Measurements from ENCODE around the gene KCNN2. TPM values are rescaled to one million over a fixed set of nuclear protein-coding genes. Genes with fewer than 3 reads are reported as not detected.

KCNN2 gene
- total and polyA plus RNA-seq, 7 donors: 0.31 to 8.2 (median 3.6) TPM; not detected in 2

- 53 to 74% methylated on average over 1 of the region's 1 CpG for WGBS, 2 donors
- intact Hi-C loops (cut with DNase I): no loop called here
Measured at GRCh38 chr5:114319236-114319635, 42.6 kb upstream of the KCNN2 start.

GRCh38 chr5:114319821-114320220, 42.0 kb upstream of the KCNN2 start:
- intact Hi-C loops (cut with DNase I): no loop called here
- WGBS, 2 donors: 19 to 56% methylated on average over 1 of the region's 1 CpG
- DNase-seq: no peak

More at GRCh38 chr5:114319236-114319635, 42.6 kb upstream of the KCNN2 start:
- H3K36me3 ChIP-seq: no peaks in the 10 kb centered on the region
- no peaks in the 10 kb centered on the region for H3K27me3 ChIP-seq
- H3K4me1 ChIP-seq: no peaks in the 10 kb centered on the region
- H3K27ac ChIP-seq: no peak overlapping the region
- H3K9me3 ChIP-seq: no peaks in the 10 kb centered on the region
- DNase-seq: no peak
- H3K4me3 ChIP-seq: no peak overlapping the region
- no peak for TF ChIP-seq CTCF (IDR thresholded peaks at IDR 0.05)
- TF ChIP-seq POLR2AphosphoS5 (IDR thresholded peaks at IDR 0.05): no peak
- no peak for TF ChIP-seq POLR2A (IDR thresholded peaks at IDR 0.05)
- TF ChIP-seq EP300 (IDR thresholded peaks at IDR 0.05): no peak

DNA sequence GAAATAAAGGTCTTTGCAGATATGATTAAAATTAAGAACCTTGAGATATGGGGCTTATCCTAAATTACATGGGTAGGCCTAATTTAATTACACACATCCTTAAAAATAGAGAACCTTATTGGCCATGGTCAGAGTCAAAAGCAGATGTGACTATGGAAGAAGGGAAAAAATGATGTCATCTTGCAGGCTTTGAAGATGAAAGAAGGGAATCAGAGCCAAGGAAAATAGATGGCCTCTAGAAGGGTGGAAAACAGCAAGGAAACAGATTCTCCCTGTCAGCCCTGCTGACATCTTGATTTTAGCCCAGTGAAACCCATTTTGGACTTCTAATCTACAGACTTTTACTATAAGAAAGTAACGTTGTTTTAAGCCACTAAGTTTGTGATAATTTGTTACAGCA, 37.6 kb upstream of the KCNN2 start:
- no peak for DNase-seq
- TF ChIP-seq POLR2AphosphoS5 (IDR thresholded peaks at IDR 0.05): no peak
- no peak for TF ChIP-seq POLR2A (IDR thresholded peaks at IDR 0.05)
- TF ChIP-seq EP300 (IDR thresholded peaks at IDR 0.05): no peak
- TF ChIP-seq CTCF (IDR thresholded peaks at IDR 0.05): no peak
- WGBS, 2 donors: 87 to 90% methylated on average over 1 of the region's 1 CpG
- Histone ChIP-seq H3K9me3 (no peaks in the 10 kb centered on the region), H3K27ac (no peak overlapping the region), H3K4me3 (no peak overlapping the region), H3K4me1 (no peaks in the 10 kb centered on the region), H3K27me3 (no peaks in the 10 kb centered on the region), H3K36me3 (no peaks in the 10 kb centered on the region)
- intact Hi-C loops (cut with DNase I): no loop called here

More at GRCh38 chr5:114319821-114320220, 42.0 kb upstream of the KCNN2 start:
- Histone ChIP-seq H3K9me3 (no peaks in the 10 kb centered on the region), H3K27me3 (no peaks in the 10 kb centered on the region), H3K36me3 (no peaks in the 10 kb centered on the region), H3K4me3 (no peak overlapping the region), H3K27ac (no peak overlapping the region), H3K4me1 (no peaks in the 10 kb centered on the region)
- TF ChIP-seq EP300 (IDR thresholded peaks at IDR 0.05) (no peak), POLR2AphosphoS5 (IDR thresholded peaks at IDR 0.05) (no peak), CTCF (IDR thresholded peaks at IDR 0.05) (no peak), POLR2A (IDR thresholded peaks at IDR 0.05) (no peak)

GRCh38 chr5:114325541-114325940, 36.3 kb upstream of the KCNN2 start:
- H3K27ac ChIP-seq: no peak overlapping the region
- WGBS, 2 donors: 18 to 24% methylated on average over 3 of the region's 3 CpGs
- H3K9me3 ChIP-seq: no peaks in the 10 kb centered on the region
- H3K4me3 ChIP-seq: no peak overlapping the region
- no peaks in the 10 kb centered on the region for H3K27me3 ChIP-seq
- intact Hi-C loops (cut with DNase I): no loop called here
- no peaks in the 10 kb centered on the region for H3K4me1 ChIP-seq
- no peak for TF ChIP-seq POLR2AphosphoS5 (IDR thresholded peaks at IDR 0.05)
- TF ChIP-seq POLR2A (IDR thresholded peaks at IDR 0.05): no peak
- no peak for TF ChIP-seq EP300 (IDR thresholded peaks at IDR 0.05)
- no peak for TF ChIP-seq CTCF (IDR thresholded peaks at IDR 0.05)
- DNase-seq: no peak
- no peaks in the 10 kb centered on the region for H3K36me3 ChIP-seq

DNA sequence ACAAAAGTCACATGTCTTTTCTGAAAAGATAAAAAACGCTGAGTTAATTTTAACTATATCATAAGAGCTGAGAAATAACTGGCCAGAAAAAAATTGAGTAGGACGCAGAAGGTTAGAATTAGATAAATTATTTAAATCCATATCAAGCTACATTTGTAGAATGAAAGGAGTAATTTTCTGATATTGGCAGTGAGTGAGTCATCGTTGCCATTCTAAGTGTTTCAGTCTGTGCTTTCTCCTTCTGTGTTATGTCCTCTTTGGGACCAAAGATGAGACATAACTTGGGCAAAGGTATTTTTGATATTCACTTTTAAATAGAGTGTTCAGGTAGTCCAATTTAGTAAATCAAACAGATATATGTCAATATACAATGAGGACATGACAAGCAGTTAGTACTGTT, 34.4 kb upstream of the KCNN2 start:
- TF ChIP-seq POLR2A (IDR thresholded peaks at IDR 0.05) (no peak), CTCF (IDR thresholded peaks at IDR 0.05) (no peak)
- Histone ChIP-seq H3K9me3 (no peaks in the 10 kb centered on the region), H3K4me1 (peaks cover 0 to 8% (median 3%) of the 10 kb centered on the region in 4 donors), H3K36me3 (no peaks in the 10 kb centered on the region), H3K27ac (no peak overlapping the region), H3K27me3 (no peaks in the 10 kb centered on the region), H3K4me3 (no peak overlapping the region)
- intact Hi-C loops (cut with DNase I): no loop called here
- no peak for DNase-seq
- 49 to 67% methylated on average over 3 of the region's 3 CpGs for WGBS, 2 donors

All from sigmoid colon (tissue), 7 donors.